Ovary (tissue), 3 donors: ENCODE results near the gene TSSK6.

Source experiments
- CTCF ChIP-seq, 3 donors: fragments of 450-650 bp in 2 of 3; fragments of 200-600 bp in 1 of 3; IDR thresholded peaks; one replicate each; pipeline versions ENCODE4 v1.5.1 to v1.8.0; 2016 to 2022; ENCODE audit warnings: antibody characterized with exemption in 3 of 3, mild to moderate bottlenecking in 1 of 3
- POLR2A ChIP-seq: fragments of 450-650 bp; IDR thresholded peaks from one replicate; pipeline ENCODE4 v1.6.1; 2017; ENCODE audit warnings: antibody characterized with exemption, mild to moderate bottlenecking, moderate library complexity
- donor health status: DM: no; HTN: no; CAD: no.

DNA sequence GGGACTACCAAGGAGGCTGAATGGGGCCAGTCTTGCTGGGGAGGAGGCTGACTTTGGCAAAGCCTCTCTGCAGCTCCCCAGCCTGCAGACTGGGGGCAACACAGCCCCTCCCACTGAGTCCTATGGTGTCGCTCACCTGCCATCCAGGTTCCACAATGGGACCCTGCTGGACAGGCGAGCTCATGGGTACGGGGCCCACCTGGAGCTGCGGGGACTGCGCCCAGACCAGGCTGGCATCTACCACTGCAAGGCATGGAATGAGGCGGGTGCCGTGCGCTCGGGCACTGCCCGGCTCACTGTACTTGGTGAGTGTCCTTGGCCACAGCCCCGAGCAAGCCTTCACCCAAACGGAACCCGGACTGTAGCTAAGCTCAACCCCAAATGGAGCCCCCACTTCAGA is 27.8 kb upstream of the TSSK6 start:
- no peak for TF ChIP-seq POLR2A
- no peak for TF ChIP-seq CTCF (IDR thresholded peaks at IDR 0.05)
